Ovary (tissue), 3 donors: ENCODE data around the gene NCAM1.

Experiments
- CTCF ChIP-seq, 3 donors: fragments of 450-650 bp in 2 of 3; fragments of 200-600 bp in 1 of 3; IDR thresholded peaks; one replicate each; pipeline versions ENCODE4 v1.5.1 to v1.8.0; 2016 to 2022; ENCODE audit warnings: antibody characterized with exemption in 3 of 3, mild to moderate bottlenecking in 1 of 3
- EP300 ChIP-seq: sonication (generic); formaldehyde crosslinking; IDR thresholded peaks from one replicate; pipeline ENCODE4 v1.6.1; 2017; ENCODE audit warnings: antibody characterized with exemption
- POLR2A ChIP-seq: fragments of 450-650 bp; IDR thresholded peaks from one replicate; pipeline ENCODE4 v1.6.1; 2017; ENCODE audit warnings: antibody characterized with exemption, mild to moderate bottlenecking, moderate library complexity
- donor health status: DM: no; HTN: no; CAD: no.

- TF ChIP-seq CTCF (IDR thresholded peaks at IDR 0.05), result no peak
- TF ChIP-seq POLR2A, result no peak
- TF ChIP-seq EP300, result no peak
Observed at GRCh38 chr11:113192121-113192925, 231.1 kb downstream of the NCAM1 start.
